ENCODE measurements around the gene ASB10.

DNA sequence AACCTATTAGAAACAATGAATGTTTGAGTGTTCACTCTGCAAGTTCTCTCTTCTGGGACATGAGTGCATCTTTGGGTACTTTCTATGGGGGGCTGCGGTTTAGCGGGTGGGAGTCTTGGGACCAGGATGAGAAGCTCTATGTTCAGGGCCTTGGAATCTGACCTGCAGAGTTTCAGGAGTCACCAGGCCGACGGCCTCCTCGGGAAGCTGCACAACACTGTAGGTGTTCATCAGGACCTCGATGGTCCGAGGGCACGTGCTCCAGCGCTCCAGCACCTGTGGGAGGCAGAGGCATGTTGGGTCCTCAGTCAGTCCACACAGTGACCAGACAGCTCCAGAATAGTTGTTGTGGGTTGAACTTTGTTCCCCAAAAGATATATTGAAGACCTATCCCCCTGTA, 10.6 kb downstream of the ASB10 start:
- TF ChIP-seq POLR2A (IDR thresholded peaks at IDR 0.05) = no peak
- TF ChIP-seq, protein P1, sequence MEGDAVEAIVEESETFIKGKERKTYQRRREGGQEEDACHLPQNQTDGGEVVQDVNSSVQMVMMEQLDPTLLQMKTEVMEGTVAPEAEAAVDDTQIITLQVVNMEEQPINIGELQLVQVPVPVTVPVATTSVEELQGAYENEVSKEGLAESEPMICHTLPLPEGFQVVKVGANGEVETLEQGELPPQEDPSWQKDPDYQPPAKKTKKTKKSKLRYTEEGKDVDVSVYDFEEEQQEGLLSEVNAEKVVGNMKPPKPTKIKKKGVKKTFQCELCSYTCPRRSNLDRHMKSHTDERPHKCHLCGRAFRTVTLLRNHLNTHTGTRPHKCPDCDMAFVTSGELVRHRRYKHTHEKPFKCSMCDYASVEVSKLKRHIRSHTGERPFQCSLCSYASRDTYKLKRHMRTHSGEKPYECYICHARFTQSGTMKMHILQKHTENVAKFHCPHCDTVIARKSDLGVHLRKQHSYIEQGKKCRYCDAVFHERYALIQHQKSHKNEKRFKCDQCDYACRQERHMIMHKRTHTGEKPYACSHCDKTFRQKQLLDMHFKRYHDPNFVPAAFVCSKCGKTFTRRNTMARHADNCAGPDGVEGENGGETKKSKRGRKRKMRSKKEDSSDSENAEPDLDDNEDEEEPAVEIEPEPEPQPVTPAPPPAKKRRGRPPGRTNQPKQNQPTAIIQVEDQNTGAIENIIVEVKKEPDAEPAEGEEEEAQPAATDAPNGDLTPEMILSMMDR (IDR thresholded peaks at IDR 0.05) = no peak
